ENCODE data around the gene EIF4A3.

The EIF4A3 gene

DNA sequence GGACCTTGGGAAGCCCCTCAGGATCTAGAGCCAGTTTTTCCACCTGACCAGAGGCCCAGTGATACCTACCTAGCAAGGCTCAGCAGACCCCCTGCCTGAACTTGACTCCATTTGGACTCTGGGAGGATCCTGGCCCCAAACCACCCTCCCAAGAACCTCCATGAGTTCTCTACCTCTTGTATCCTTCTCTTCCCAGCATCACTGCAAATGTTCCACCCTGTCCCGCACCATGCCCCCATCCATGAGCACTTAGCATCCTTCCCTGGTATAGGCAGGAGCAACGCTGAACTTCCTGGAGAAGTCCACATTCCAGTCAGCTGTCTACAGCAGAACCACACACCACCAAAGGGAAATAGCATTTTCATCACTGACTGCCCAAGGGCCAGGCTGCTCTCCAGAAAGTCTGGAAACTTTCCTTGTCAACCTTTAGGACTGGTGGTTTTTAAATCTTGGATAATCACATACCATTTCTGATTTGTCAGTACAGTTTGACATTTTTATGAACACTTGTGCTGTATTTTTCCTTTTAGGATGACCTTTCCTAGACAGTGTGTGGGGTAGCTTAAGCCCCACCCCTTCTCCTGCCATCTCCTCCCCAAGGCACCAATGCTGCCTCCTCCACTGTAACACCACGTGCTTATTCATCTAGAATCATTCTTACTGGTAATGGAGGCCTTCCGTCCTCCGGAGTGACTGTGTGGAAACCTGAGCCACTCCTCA is 13.9 kb downstream of the EIF4A3 start:
- no peak for FAIRE-seq

DNA sequence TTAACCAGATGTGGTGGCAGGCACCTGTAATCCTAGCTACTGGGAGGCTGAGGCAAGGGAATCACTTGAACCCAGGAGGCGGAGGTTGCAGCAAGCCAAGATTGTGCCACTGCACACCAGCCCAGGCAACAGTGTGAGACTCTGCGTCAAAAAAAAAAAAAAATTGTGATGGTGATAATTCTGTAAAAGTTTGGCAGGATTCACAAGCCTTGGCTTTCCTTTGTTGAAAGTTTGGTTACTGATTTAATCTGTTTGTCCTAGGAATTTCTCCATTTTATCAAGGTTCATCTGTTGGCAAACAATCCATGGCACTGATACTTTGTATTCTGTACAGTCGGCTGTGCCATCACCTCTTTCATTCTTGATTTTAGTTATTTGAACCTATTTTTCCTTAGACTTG is 15.9 kb downstream of the EIF4A3 start:
- no peak for FAIRE-seq

GRCh38 chr17:80129006-80129565 is 17.8 kb downstream of the EIF4A3 start:
- FAIRE-seq, result no peak

DNA sequence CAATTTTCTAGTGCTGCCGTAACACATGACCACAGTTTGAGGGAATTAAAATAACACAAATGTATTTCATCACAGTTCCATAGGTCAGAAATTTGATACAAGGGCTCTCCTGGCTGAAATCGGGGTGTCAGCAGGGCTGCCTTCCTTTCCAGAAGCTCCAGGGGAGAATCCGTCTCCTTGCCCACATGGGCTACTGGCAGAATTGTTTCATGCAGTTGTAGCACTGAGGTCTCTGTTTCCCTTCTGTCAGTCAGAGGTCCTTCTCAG is 20.5 kb downstream of the EIF4A3 start:
- FAIRE-seq, result no peak

DNA sequence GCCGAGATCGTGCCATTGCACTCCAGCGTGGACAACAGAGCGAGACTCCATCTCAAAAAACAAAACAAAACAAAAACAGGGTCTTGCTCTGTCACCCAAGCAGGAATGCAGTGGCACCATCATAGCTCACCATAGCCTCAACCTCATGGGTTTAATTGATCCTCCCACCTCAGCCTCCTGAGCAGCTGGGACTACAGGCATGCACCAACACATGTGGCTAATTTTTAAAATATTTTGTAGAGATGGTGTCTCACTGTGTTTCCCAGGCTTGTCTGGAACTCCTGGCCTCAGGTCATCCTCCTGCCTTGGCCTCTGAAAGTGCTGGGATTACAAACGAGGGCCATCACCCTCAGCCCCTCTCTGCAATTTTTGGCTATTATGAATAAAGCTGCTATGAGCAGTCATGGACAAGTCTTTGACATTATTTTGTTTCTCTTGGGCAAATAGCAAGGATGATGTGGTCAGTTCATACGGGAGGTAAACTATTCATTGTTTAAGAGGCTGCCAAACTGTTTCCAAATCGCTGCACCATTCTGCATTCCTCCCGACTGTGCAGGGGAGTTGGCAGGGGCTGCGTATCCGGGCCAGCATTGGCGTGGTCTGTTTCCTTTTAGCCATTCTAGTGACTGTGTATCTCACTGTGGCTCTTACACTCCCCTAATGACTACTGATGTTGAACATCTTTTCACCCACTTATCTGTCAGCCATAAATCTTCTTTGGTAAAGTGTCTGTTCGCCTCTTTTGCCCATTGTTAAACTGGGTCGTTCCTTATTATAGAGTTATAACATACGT is 21.1 kb downstream of the EIF4A3 start:
- no peak for FAIRE-seq

- no peak for FAIRE-seq
Observed at GRCh38 chr17:80124351-80124981, 22.5 kb downstream of the EIF4A3 start.

- FAIRE-seq, result no peak
Observed at GRCh38 chr17:80123791-80124190, 23.1 kb downstream of the EIF4A3 start.

DNA sequence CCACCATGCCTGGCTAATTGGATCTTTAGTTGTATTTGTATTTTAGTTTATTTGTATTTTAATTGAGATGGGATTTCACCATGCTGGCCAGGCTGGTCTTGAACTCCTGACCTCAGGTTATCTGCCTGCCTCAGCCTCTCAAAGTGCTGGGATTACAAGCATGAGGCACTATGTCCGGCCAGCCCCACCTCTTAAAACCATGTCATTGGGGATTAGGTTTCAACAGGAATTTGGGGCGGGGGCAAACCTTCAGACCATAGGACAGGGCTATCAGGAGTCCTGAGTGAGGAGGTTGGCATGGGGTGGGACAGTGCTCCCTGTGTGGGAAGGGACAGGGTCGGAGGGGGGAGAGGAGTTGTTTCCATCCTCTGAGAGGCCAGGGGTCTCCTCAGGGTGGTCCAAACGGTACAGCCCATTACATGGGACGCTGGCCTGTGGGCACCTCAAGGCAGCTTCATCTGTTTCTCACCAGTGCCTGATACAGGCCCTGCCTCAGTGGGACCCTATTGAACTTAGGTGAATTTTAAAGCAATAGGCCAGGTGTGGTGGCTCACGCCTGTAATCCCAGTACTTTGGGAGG is 23.9 kb downstream of the EIF4A3 start:
- FAIRE-seq, result no peak

GRCh38 chr17:80122026-80122575 is 24.8 kb downstream of the EIF4A3 start:
- no peak for FAIRE-seq

GRCh38 chr17:80119839-80120238 is 27.1 kb downstream of the EIF4A3 start:
- no peak for FAIRE-seq

DNA sequence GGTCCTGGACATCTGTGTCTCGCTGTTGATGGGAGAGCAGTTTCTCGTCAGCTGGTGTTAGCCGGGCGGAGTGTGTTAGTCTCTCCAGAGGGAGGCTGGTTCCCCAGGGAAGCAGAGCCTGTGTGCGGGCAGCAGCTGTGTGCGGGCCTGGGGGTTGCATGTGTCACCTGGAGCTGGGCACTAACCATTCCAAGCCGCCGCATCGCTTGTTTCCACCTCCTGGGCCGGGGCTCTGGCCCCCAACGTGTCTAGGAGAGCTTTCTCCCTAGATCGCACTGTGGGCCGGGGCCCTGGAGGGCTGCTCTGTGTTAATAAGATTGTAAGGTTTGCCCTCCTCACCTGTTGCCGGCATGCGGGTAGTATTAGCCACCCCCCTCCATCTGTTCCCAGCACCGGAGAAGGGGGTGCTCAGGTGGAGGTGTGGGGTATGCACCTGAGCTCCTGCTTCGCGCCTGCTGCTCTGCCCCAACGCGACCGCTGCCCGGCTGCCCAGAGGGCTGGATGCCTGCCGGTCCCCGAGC is 27.6 kb downstream of the EIF4A3 start:
- FAIRE-seq, result no peak

DNA sequence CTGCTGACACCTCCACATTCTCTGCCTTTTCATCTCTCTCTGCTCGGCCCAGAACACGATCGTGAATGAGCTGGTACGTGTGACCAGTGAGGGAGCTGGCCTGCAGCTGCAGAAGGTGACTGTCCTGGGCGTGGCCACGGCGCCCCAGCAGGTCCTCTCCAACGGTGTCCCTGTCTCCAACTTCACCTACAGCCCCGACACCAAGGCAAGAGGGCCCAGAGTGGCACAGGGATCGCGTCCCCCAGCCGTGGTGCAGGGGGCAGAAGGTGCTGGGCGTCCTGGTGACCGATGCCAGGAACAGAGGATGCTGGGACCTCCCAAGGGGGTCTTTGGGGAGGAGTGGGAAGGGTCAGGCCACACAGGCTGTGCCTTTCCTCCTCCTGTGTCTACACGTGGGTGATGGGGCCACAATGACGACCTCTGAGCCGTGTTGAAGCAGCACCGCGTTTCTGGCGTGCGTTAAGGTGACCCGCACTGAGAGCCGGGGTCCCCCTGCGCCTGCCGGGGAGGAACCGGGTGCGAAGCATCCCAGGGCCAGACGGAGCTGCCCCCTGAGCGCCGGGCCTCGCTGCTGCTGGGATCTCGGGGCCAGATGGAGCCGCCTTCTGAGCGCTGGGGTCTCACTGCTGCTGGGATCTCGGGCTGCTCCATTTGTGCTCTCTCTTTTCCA is 28.2 kb downstream of the EIF4A3 start:
- no peak for FAIRE-seq

DNA sequence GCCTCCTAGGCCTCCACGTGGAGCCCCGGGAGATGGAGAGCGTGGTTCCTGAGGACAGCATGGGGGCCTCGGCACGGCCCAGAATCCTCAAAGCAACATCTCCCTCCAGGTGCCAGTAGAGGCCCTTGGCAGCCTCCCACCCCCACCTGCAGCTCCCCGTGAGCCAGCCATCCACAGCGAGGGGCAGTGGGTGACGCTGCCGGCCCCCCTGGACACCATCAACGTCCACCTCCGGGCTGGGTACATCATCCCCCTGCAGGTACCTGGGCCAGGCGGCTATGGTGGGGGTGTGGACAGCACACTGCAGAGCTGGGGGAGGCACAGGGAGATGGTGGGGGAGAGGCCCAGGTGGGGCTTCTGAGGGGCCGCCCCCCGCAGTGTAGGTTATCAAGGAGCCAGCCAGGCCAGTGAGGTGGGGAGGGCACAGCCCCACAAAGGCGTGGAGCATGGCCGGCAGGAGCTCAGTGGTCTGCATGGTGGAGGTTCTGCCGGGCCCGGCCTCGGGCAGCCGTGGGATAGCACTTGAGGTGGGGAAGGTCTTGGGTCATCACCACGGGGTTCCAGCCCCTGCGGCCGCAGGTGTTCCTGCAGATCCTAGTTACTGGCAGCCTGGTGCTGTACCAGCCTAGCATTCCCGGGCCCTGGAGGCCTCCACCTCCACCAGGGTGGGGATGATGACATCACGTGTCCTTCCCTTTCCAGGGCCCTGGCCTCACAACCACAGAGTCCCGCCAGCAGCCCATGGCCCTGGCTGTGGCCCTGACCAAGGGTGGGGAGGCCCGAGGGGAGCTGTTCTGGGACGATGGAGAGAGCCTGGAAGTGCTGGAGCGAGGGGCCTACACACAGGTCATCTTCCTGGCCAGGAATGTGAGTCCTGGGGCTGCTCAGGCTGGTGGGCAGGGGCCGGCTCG is 29.2 kb downstream of the EIF4A3 start:
- no peak for FAIRE-seq

DNA sequence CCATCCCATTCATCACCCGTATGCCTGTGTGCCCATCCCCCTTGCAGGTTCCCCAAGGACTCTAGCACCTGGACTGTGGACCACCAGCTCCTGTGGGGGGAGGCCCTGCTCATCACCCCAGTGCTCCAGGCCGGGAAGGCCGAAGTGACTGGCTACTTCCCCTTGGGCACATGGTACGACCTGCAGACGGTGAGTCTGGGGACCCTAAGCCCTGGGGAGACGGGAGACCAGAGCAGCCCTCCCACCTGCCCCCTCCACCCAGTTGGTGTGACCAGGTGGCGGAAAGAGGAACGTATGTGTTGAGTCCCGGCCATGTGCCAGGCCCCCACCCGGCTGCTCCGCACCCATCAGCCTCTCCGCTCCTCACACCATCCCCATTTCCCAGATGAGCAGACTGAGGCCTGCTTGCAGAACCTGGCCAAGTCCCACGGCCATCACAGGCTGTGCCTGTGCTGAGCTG is 30.0 kb downstream of the EIF4A3 start:
- no peak for FAIRE-seq

DNA sequence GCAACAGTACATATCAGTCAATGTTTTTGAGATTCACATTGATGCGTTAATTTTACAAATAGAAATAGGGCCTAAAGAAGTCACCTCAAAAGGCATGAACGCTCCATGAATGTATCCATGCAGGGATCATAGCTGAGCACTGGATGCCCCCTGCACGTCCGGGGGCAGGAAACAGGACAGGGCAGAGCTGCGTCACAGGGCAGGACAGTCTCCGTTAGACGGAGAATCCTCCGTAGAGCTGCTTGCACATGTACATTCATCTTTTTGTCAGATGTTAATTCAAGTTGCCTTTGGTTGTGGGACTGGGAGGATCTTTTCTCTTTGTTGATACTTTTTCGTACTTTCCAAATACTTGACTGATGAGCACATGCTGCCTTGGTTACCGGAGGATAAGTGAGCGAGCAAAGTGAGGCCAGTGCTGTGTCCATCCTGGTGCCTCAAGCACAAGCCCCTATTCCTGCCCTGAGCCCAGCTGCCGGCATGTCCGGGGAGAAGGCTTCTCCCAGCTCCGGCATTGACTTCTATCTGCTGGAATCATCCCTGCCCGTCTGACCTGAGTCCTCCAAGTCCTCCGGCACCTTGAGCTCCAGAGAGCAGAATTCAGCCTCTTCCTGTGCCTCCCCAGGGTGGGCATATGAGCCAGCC is 30.5 kb downstream of the EIF4A3 start:
- FAIRE-seq, result no peak

DNA sequence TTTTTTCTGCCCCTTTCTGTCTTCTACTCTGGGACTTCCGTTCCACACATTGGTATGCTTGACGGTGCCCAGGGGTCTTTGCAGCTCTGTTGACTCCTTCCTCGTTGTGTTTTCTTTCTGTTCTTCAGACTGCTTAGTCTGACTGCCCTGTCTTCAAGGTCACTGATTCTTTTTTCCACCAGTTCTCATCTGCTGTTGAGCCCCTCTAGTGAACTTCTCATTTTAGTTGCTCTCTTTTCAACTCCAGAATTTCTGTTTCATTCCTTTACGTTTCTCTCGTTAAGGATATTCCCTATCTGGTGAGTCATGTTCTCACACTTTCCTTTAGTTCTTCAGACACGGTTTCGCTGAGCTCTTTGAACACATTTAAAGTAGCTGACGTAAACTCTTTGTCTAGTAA is 31.8 kb downstream of the EIF4A3 start:
- FAIRE-seq, result no peak

GRCh38 chr17:80114758-80115157 is 32.2 kb downstream of the EIF4A3 start:
- FAIRE-seq, result no peak

- no peak for FAIRE-seq
Observed at GRCh38 chr17:80113033-80113484, 33.9 kb downstream of the EIF4A3 start.

- no peak for FAIRE-seq
Observed at GRCh38 chr17:80112471-80113032, 34.4 kb downstream of the EIF4A3 start.
